Adipose tissue (tissue), 3 donors: ENCODE data around the gene CRTAP. TPM values are rescaled to one million over a fixed set of nuclear protein-coding genes. Genes with fewer than 3 reads are reported as not detected.
"Not testable (repeated sequence)": the region's sequence is repeated elsewhere in the genome, so short reads cannot be mapped to it uniquely, and the experiment has no call there.

Experiments
- H3K27ac ChIP-seq: one replicate; pipeline ENCODE4 v1.5.1; 2013; ENCODE audit warnings: low read depth, low read length
- WGBS, 3 donors: extraction: QIAGEN DNeasy Blood & Tissue Kit; methylation state at CpG; one replicate each; pipeline ENCODE4 v1.1.7; 2013; 5-methylcytosine and 5-hydroxymethylcytosine counted together
- polyA plus RNA-seq, 3 donors: library from polyadenylated mRNA; stranded (reverse); fragments of 200-250 nt; gene quantifications; one replicate each; pipeline ENCODE4 v1.2.3, GENCODE V29; 2013
- donor health status: healthy with polysubstance abuse.
- donor health status: Bipolar disorder and iron deficiency.
- donor health status: healthy.

The CRTAP gene
- polyA plus RNA-seq, 3 donors: 34.8 to 268 (median 247) TPM

DNA sequence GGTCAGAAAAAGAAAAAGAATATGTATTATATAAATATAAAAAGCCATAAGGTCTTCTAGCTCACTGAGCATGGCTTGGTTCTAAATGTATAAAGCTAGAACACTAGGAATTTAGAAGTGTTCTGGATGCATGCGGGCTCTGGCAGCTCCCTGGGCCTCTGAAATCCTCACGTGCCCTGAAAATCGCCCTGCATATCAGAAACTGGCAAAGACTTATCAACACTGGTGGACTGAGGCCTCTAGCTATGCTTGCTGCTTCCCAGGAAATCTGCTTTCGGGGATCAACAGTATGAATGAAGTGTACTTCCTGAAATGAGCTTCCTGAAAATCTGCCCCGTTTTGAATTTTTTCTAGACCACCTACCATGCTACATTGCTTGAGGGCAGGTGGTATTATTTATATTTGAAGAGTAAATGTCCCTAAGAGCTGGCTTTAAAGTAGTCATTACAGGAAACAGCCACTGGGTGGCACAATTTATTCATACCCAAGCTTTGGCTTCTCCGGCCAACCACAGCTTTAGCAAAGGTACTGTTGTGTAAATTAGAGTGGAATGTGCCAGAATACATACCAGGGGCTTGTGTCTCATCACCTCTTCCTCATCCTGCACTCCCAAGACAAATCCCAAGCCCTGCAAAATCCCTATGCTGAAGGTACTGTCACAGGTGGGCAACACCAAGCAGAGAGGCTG, 17.7 kb downstream of the CRTAP start:
- no peak overlapping the region for H3K27ac ChIP-seq
- WGBS, 3 donors: 22 to 40% (median 34%) methylated on average over 6 of the region's 6 CpGs

DNA sequence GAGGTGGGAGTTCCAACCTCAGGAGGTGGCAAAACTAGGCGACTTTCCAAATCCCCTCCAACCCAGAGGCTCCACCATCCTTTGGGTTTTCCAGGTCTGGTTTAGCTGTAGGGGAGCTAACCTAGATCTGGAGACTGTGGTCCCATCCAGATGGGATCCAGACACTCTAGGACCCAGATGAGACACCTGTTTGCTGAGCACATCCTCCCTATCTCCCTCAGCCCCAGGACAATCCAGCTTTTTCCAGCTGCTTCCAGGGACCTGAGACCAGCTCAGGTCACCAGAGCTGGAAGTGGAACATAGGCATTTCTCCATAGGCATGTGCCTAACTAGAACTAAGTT, 18.2 kb downstream of the CRTAP start:
- 89 to 91% (median 90%) methylated on average over 1 of the region's 1 CpG for WGBS, 3 donors
- H3K27ac ChIP-seq: no peak overlapping the region

DNA sequence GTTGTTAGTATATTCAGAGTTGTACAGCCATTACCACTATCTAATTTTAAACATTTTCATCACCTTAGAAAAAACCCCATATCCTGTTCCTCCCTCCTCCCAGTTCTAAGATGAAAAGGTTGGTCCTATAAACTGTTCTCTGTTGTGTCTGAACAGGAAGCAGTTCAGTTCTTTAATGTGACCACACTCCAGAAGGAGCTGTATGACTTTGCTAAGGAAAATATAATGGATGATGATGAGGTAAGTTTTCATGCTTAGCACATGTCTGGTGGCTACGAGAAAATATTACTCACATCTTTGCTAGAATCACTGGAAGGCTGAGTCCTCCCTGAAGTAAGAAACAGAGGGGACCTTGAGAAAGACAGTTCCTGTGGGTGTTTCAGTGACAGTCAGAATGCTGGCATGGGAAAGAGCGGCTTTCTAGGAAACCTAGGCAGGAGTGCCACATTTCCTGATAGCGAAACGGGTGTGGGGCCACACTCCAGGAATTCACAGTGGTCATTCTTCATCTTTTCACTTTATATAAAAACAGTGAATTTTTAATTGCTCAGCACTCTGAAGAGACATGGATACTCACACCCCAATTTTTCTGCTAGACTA, 20.3 kb downstream of the CRTAP start:
- WGBS, 3 donors: 54 to 62% (median 59%) methylated on average over 4 of the region's 4 CpGs
- no peak overlapping the region for H3K27ac ChIP-seq

DNA sequence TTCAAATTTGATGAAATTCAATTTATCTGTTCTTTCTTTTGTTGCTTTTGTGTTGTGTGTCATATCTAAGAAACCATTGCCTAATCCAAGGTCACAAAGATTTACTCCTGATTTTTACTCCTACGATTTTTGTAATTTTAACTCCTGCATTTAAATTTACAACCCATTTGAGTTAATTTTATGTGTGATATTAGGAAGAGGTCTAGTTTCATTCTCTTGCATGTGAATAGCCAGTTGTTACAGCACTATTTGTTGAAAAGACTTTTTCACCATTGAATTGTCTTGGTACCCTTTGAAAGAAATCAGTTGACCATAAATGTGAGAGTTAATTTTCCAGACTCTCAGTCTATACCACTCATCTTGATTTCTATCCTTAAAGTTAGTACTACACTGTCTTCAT, 23.9 kb downstream of the CRTAP start:
- WGBS, 3 donors: 51 to 88% (median 82%) methylated on average over 1 of the region's 1 CpG
- H3K27ac ChIP-seq: no peak overlapping the region

DNA sequence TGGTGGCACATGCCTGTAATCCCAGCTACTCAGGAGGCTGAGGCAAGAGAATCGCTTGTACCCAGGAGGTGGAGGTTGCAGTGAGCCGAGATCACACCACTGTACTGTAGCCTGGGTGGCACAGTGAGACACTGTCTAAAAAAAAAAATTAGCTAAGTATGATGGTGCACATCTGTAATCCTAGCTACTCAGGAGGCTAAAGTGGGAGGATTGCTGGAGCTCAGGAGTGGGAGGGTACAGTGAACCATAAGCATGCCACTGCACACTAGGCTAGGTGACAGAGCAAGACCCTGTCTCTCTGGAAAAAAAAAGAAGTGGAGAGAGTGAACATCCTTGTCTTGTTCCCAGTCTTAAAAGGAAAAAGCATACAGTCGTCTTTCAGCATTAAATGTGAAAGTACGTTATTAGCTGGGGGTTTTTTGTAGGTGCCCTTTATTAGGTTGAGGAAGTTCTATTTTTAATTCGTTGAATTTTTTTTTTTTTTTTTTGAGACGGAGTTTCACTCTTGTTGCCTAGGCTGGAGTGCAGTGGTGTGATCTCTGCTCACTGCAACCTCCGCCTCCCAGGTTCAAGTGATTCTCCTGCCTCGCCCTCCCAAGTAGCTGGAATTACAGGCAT, 25.3 kb downstream of the CRTAP start:
- not testable (repeated sequence) for H3K27ac ChIP-seq
- 91 to 94% (median 93%) methylated on average over 8 of the region's 8 CpGs for WGBS, 3 donors

DNA sequence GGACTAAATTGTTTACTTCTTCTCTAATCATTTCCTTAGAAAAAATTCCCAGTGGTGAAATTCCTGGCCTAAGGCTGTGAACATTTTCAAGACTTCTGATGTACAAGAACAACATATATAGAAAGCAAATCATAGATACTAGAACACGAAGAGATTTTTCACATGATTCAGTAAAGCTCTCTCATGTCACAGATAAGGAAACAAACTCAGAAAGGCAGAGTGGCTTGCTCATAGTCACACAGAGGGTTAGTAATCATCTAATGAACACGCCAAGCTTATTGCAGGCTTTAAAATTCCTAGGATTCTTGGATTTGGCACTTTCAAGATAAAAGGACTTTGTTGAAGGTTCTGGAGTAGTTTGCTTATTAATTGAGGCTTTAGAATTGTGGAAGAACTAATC, 26.2 kb downstream of the CRTAP start:
- H3K27ac ChIP-seq: no peak overlapping the region
- WGBS, 3 donors: 61 to 76% (median 66%) methylated on average over 2 of the region's 2 CpGs

DNA sequence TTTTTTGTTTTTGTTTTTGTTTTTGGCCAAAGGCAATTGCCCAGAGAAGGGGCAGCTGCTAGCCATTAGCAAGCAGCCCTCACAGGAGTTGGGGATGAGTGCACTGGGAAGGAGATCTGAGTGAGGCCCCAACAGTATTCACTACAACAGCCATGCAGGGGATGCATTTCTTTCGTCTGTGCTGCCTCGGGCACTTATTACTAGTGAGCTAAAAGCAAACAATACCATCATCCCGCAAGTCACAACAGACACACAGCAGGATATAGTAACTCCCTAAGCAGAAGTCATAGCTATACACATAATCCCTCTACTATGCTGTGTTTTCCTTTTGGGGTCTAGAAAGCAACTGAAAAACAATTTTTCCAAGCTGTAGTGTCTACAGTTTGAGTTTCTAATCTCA, 27.2 kb downstream of the CRTAP start:
- H3K27ac ChIP-seq: no peak overlapping the region
- 90 to 96% (median 93%) methylated on average over 3 of the region's 3 CpGs for WGBS, 3 donors

DNA sequence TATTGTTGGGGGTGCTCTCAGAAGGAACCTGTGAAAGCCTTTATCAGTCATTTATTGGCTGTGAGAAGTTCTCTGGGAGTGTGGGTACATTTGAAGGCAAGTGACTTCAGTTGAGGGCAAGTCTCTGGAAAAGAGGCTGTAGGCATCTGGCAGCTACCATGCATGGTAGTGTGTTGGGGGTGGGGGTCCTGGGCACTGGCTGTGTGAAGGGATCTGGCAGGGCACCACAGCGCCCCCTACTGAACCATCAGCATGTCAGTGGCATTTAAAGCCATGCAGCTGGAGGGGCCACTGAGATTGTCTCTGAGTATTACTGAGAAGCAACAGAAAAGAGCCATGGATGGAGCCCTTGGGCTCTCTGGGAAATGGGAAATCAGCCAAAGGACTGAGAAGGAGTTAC, 30.6 kb downstream of the CRTAP start:
- no peak overlapping the region for H3K27ac ChIP-seq
- WGBS, 3 donors: 50 to 65% (median 58%) methylated on average over 1 of the region's 1 CpG

DNA sequence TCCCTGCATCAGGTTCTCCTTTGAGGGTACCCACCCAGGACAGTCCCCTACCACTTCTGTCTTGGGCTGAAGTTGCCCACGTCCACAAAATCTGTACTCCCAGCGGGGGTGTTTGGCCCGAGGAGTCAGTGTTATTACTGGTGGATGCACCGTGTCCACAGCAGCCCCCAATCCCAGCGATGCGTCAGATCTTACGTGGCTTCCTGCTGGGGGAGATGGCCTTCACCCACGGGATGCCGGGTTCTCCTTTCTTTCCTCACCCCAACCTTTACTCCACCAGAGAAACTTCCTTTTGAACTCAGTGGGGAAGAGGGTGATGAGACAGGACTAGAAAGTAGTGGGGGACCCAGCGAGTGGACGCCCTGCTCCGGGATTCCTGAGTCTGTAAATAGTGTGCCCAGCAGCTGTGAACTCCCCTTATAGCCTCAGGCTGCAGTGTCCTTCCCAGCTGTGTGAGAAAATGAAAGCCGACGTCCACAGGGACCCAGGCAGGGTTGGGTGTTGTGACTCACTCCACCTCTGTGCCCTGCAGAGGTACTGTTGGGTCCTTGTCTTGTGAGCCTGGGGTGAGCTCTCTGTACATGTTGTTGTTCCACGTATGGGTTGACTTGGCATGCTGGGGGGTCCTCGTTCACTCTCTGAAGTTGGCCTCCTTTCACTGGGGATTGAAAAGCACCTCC, 31.5 kb downstream of the CRTAP start:
- WGBS, 3 donors: 92 to 97% (median 94%) methylated on average over 16 of the region's 16 CpGs
- H3K27ac ChIP-seq: no peak overlapping the region

DNA sequence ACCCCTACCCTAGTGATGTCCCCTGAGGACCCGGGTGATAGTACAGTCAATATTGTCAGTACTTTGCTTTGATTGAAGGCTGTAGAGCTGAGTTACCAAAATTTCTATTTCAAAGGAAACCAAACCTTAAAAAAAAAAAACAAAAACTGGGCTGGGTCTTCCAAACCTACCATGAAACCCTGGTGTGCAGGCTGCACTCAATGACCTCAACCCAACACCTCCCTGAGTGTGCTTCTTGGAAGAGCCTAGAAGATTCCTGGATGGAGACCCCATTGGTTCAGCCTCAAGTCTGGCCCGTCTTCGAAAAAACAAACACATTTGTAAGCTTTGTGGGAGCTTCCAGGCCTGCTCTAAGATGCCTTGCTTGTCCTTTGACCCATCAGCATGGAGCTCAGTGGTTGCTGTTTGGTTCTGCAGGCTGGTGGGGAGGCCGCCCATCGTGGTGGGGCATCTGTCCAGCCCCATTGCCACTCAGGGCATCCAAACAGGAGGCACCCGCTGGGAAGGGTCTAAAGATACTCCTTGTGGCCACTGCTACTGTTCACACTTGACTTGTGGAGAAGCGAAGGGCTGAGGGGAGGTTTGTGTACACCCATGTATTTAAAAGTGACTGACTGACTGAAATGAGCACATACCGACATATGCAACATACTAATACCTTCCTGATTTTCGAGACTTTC, 32.2 kb downstream of the CRTAP start:
- no peak overlapping the region for H3K27ac ChIP-seq
- 84 to 86% (median 84%) methylated on average over 9 of the region's 9 CpGs for WGBS, 3 donors

DNA sequence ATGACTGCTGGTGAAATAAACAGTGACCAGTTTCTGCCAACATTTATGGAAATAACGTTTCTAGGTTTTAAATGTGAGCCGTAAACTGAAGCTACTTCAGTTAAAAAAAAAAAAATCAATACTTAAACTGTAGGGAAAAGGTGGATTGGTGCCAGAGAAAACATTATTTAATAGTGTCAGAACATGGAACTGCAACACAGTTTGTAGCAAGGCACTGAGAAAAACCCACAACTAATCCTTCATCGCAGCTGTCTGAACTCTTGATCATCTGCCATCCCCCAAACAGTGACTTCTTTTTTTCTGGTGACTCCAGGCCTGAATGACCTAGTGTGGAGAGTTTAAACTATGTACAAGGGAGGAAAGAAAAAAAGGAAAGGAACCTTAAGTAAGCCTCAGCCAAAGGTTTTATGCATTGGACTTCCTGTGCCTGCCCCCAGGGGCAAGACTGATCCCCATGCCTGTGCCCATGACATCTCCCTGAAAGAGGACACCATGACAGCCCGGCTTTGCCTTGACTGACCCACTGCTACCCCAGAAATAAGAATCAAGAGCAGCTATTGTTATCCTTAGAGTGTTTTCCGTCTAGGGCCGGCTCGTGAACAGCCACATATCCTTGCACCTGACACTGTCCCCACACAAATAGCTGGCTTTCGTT, 33.1 kb downstream of the CRTAP start:
- WGBS, 3 donors: 34 to 66% (median 63%) methylated on average over 8 of the region's 8 CpGs

DNA sequence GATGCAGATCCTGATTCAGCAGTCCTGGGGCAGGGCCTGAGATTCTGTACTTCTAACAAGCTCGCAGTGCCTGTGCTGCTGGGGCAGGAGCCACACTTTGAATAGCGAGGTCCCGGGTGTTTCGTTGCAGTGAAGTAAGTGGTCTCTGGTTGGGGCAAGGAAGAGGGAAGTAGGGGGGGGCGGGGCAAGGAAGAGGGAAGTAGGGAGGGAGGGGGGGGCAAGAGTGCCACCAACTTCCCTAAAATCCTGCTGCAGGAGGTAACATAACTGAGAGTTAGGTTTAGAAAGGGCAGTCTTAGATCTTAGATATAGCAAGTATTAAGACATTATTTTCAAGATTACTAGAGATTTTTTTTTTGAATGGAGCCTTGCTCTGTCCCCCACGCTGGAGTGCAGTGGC, 35.5 kb downstream of the CRTAP start:
- H3K27ac ChIP-seq: no peak overlapping the region
- WGBS, 3 donors: 63 to 94% (median 75%) methylated on average over 5 to 6 of the region's 6 CpGs

More for the DNA sequence above, 33.1 kb downstream of the CRTAP start:
- no peak overlapping the region for H3K27ac ChIP-seq

DNA sequence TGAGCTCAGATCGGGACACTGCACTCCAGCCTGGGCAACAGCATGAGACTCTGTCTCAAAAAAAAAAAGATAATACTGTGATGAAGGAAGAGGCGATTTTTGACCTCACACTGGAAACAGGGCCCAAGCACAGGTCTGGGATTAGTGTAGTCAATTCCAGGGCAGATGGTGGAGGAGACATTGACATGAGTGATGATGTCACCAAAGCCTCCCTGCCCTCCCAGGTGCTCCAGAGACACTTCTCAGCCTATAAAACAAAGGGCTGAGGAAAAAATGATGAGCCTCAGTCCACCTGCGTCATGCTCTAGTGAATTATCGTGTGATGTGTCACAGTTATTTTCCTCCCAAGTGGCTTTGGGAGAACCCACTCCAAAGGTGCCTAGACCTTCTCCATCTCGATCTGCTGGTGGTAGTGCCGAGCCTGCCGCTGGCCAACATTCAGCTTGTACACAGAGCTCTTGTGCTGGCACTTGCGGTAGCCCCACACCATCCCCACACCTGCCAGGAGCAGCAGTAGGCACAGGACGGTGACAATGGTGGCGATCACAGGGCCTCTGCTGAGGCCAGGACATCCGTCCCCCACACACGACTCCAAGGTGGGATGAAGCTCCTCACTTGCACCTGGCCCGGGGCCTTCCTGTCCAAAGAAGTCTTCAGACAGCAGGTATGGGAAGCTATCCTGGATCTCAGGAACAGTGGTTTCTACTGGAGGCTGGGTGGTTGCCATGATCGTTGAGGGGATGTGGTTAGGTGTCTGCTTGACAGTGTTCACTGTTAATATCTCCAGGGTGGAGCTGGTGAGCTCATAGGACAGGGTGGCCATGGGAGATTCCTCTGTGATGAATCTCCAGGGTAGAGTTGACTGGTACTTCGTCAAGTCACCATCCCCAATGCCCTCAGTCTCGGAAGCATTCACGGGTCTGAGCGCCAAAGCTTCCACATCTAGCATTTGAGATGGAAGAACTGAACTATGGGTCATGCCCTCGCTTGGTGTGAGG, 38.8 kb downstream of the CRTAP start:
- WGBS, 3 donors: 90 to 96% (median 95%) methylated on average over 19 of the region's 19 CpGs
- H3K27ac ChIP-seq: no peak overlapping the region

DNA sequence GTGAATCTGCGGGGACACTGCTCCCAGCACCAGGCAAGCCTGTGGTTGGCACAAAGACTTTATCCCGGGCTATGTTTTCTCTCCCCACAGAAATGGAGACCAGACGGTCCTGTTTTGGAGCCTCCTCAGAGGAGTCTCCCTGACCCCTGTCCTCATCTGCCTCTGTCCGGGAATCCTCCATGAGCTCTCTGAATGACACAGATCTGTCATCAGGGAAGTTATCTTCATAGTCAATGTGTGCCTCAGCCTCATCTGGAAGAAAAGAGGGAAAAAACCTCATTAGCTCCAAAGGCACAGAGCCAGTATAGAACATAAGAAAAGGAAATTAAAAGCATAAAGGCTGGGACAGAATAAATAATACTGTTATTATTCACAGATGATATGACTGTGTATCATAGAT, 40.0 kb downstream of the CRTAP start:
- WGBS, 3 donors: 87 to 91% (median 87%) methylated on average over 4 of the region's 4 CpGs
- H3K27ac ChIP-seq: no peak overlapping the region

DNA sequence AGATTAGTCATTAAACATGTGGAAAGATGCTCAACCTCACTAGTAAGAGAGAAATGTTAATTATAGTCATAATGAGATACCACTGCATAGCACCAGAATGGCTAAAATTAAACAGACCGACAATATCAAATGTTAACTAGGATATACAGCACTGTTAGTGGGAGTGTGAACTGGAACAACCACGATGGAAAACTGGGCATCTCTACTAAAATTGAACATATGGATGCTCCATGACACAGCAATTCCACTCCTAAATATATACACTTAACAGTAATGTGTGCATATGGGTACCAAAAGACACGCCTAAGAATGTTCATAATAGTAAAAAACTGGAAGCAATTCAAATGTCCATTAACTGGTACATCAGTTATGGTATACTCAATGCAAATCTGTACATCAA, 41.5 kb downstream of the CRTAP start:
- no peak overlapping the region for H3K27ac ChIP-seq
- 69 to 83% (median 69%) methylated on average over 3 of the region's 3 CpGs for WGBS, 3 donors

DNA sequence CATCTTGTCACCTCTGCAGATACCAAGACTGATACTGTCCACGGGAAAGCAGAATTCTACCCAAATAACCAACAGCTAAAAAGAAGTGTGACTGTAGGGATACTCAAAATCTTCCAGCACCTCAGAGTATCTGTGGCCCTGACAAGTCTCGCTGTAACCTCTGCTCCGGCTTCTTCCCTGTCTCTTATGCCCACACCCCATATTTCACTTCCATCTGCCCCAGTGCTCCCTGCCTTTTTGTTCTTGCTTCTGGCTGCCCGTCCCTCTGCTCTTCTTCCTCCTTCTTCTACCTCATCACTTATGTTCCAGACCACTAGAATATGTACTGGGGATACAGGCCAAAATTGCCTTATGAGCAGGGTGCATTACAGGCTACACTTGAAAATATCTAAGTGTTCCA, 45.4 kb downstream of the CRTAP start:
- WGBS, 3 donors: 91 to 97% (median 92%) methylated on average over 4 of the region's 4 CpGs
- H3K27ac ChIP-seq: no peak overlapping the region

DNA sequence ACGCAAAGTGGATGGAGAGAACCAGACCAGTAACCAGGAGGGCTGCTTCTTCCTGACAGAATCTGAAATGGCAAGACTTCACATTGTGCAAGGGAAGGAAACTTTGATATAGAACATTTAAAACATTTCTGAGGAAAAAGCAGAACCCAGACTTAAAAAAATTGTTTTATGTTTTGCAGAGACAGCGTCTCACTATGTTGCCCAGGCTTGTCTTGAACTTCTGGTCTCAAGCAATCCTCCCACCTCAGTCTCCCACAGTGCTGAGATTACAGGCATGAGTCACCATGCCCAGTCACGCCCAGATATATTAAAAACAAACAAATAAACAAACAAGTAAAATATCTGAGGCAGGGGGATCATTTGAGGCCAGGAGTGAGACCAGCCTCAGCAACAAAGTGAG, 46.2 kb downstream of the CRTAP start:
- no peak overlapping the region for H3K27ac ChIP-seq

More for the DNA sequence above, 46.2 kb downstream of the CRTAP start:
- 74 to 85% (median 82%) methylated on average over 3 of the region's 3 CpGs for whole genome bisulfite sequencing, 3 donors
